OCI-LY7 (cell line): ENCODE data around the gene RAD51B. TPM values are rescaled to one million over a fixed set of nuclear protein-coding genes. Genes with fewer than 3 reads are reported as not detected.
A peak's percentile ranks its signal among the peaks of the same experiment; 100 is the strongest.

Experiments
- BruUV-seq: library from RNA; stranded (reverse); fragments of 400-500 nt; replicated peaks from 2 replicates; lab custom pipeline; 2021; lab: Mats Ljungman, UMichigan
- CTCF ChIA-PET: fragments of 300-600 bp; sonication (Branson Sonifier 250); formaldehyde crosslinking; loops from one replicate; lab custom pipeline; 2022; ENCODE audit warnings: antibody characterized with exemption; ENCODE audit not compliant: unreplicated experiment; lab: Charles Lee
- POLR2A ChIA-PET: fragments of 300-600 bp; sonication (Branson Sonifier 250); formaldehyde crosslinking; loops from one replicate; lab custom pipeline; 2022; ENCODE audit warnings: antibody characterized with exemption; lab: Charles Lee
- DNase-seq: peaks from one replicate; pipeline ENCODE4 v3.0.0-alpha.2; 2015; ENCODE audit warnings: low spot score
- H2AFZ ChIP-seq: fragments of 200-600 bp; sonication (generic), shearing (Covaris generic); 2 replicates; pipeline ENCODE4 v1.6.1; 2014; ENCODE audit warnings: mild to moderate bottlenecking, antibody characterized with exemption, low read length, moderate library complexity
- H3K27ac ChIP-seq: fragments of 200-600 bp; sonication (generic); 2 replicates; pipeline ENCODE4 v1.5.1; 2014; ENCODE audit warnings: mixed run types, low read depth, mild to moderate bottlenecking, moderate library complexity, low read length, inconsistent platforms; ENCODE audit not compliant: poor library complexity, severe bottlenecking
- H3K36me3 ChIP-seq: fragments of 200-600 bp; sonication (generic); 2 replicates; pipeline ENCODE4 v1.6.1; 2014; ENCODE audit warnings: mild to moderate bottlenecking, antibody characterized with exemption, low read length, moderate library complexity, mixed read lengths; ENCODE audit not compliant: insufficient read depth
- H3K4me1 ChIP-seq: fragments of 200-600 bp; sonication (generic); 2 replicates; pipeline ENCODE4 v1.5.1; 2014; ENCODE audit warnings: mild to moderate bottlenecking, low read length; ENCODE audit not compliant: insufficient read depth, poor library complexity, severe bottlenecking
- H3K4me2 ChIP-seq: fragments of 200-600 bp; sonication (generic); 2 replicates; pipeline ENCODE4 v1.6.1; 2014; ENCODE audit warnings: mild to moderate bottlenecking, low read length
- H3K4me3 ChIP-seq: fragments of 200-600 bp; sonication (generic); 2 replicates; pipeline ENCODE4 v1.5.1; 2014; ENCODE audit warnings: mild to moderate bottlenecking, low read depth, low read length; ENCODE audit not compliant: poor library complexity, severe bottlenecking
- H3K79me2 ChIP-seq: fragments of 200-600 bp; sonication (generic); 2 replicates; pipeline ENCODE4 v1.6.1; 2016; ENCODE audit warnings: low read depth, mild to moderate bottlenecking, low read length, moderate library complexity, mixed read lengths; ENCODE audit not compliant: insufficient read depth
- H3K9me2 ChIP-seq: fragments of 200-600 bp; sonication (generic); 2 replicates; pipeline ENCODE4 v1.6.1; 2016; ENCODE audit warnings: mild to moderate bottlenecking, low read length, mixed read lengths; ENCODE audit not compliant: insufficient read depth
- H3K9me3 ChIP-seq: fragments of 200-600 bp; sonication (generic); 2 replicates; pipeline ENCODE4 v1.6.1; 2014; ENCODE audit warnings: mild to moderate bottlenecking, mixed run types, low read length, mixed read lengths
- H4K20me1 ChIP-seq: fragments of 200-600 bp; sonication (generic); 2 replicates; pipeline ENCODE4 v1.6.1; 2014; ENCODE audit warnings: mild to moderate bottlenecking, antibody characterized with exemption, low read length, moderate library complexity, mixed read lengths; ENCODE audit not compliant: insufficient read depth
- CTCF ChIP-seq: fragments of 200-600 bp; sonication (generic); conservative IDR thresholded peaks from 2 replicates; pipeline ENCODE4 v1.5.1; 2014; ENCODE audit warnings: mild to moderate bottlenecking, antibody characterized with exemption, low read length, moderate library complexity, mixed read lengths
- EZH2phosphoT487 ChIP-seq: fragments of 200-600 bp; sonication (generic); IDR thresholded peaks from 2 replicates; pipeline ENCODE4 v1.6.1; 2018; ENCODE audit warnings: low read depth, borderline replicate concordance, mild to moderate bottlenecking, mixed run types, antibody characterized with exemption, low read length, moderate library complexity, mixed read lengths
- intact Hi-C: fragments of 100-400 bp; cut with micrococcal nuclease; formaldehyde crosslinking; loops from one replicate; pipeline ENCODE4 v1.10.0; 2022; ENCODE audit not compliant: unreplicated experiment
- total RNA-seq, 2 experiments: library from RNA; depleted of rRNA in 1 of 2; stranded (reverse); fragments of >200 nt in 1 of 2; shearing (Covaris generic) in 1 of 2; gene quantifications; 2 replicates each; pipeline ENCODE4 v1.2.3, GENCODE V29; 2014 to 2022

RAD51B gene
- total RNA-seq, 2 experiments from 2014 or later: 41.4 to 89.9 TPM

DNA sequence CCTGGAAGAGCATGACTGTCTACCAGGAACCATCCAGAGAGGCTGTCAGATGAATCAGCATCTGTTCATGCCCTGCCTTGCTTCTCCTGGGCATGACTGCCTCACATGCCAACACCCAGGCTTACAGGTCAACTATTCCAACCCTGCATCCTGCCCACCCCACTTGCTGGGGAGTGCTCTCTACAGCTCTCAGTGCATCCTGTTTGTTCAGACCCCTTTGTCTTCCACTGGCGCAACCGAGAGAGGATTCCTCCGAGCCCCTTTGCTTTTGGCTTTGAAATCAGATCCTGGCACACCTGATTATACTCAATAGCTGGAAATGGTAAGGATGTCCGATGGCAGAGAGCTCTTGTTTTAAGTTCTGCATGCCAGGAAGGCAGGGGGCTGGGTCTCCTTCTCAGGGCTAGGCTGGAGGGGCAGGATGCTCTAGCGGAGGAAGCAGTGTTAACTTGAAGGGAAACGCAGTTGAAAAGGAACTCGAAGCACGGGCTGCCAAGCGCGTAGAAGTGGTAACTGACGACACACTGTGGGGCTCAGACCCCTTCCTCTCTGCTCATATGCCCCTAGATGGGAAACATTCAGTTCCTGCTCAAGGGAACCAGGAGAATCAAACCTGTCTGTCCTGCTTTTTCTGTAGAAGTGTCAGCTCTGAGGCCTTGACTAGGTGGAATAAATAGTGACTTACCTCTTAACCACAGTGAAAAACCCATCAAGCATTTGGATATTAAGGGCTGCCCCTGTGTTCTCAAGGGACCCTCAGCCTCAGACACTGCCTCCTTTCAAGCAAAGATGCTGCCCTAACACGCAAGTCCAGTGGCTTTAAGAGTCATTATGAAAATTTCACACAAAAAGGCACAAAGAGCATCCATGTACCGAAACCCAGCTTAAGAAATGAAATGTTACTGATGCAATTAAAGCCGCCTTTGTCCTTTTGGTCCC lies 675.8 kb downstream of the RAD51B start:
- Histone ChIP-seq H3K4me3 (no peak overlapping the region), H4K20me1 (no peaks in the 10 kb centered on the region), H3K9me2 (no peaks in the 10 kb centered on the region), H3K4me1 (peaks cover 49% of the 10 kb centered on the region), H3K36me3 (no peaks in the 10 kb centered on the region), H3K27ac (no peak overlapping the region), H3K9me3 (no peaks in the 10 kb centered on the region), H3K79me2 (no peaks in the 10 kb centered on the region), H2AFZ (no peak overlapping the region), H3K4me2 (peak overlapping the region; percentile 45)
- no TSS peak for BruUV-seq
- intact Hi-C loops: no loop called here
- POLR2A ChIA-PET: interaction anchor here (0.8 kb wide), 1 partner anchor 19 kb away, joined by 4 read pairs; no protein-coding TSS in a partner anchor
- peak; percentile 67 for DNase-seq
- TF ChIP-seq EZH2phosphoT487: no peak
- TF ChIP-seq CTCF: no peak
- CTCF ChIA-PET: no interaction called here

- no peak for TF ChIP-seq EZH2phosphoT487
- TF ChIP-seq CTCF: no peak
- ChIA-PET CTCF (no interaction called here), POLR2A (interaction anchor here (1.1 kb wide), 1 partner anchor 31 kb away, joined by 4 read pairs; no protein-coding TSS in a partner anchor)
- H3K4me1 ChIP-seq: peaks cover 65% of the 10 kb centered on the region
- H3K4me2 ChIP-seq: no peak overlapping the region
- no peak for DNase-seq
- intact Hi-C loops: no loop called here
- H3K36me3 ChIP-seq: no peaks in the 10 kb centered on the region
- no peak overlapping the region for H2AFZ ChIP-seq
- no peaks in the 10 kb centered on the region for H3K9me2 ChIP-seq
- H3K27ac ChIP-seq: no peak overlapping the region
- no peak overlapping the region for H3K4me3 ChIP-seq
- no peaks in the 10 kb centered on the region for H4K20me1 ChIP-seq
- BruUV-seq: no TSS peak
- no peaks in the 10 kb centered on the region for H3K9me3 ChIP-seq
- H3K79me2 ChIP-seq: no peaks in the 10 kb centered on the region
These were observed 677.4 kb downstream of the RAD51B start for GRCh38 chr14:68497011-68497410.

DNA sequence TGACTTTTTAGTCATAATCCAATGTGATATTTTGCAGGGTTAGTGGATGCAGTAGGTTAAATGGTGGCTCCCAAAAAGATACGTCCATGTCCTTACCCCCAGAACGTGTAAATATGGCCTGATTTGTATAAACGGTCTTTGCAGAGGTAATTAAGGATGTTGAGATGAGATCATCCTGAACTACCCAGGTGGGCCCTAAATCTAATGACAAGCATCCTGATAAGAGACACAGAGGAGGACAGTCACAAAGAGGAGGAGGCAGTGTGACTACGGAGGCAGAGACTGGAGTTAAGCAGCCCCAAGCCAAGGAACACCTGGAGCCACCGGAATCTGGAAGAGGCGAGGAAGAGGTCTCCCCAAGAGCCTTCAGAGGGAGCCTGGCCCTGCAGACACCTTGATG lies 679.9 kb downstream of the RAD51B start:
- no peak for TF ChIP-seq EZH2phosphoT487
- TF ChIP-seq CTCF: no peak
- ChIA-PET POLR2A (no interaction called here), CTCF (no interaction called here)
- Histone ChIP-seq H3K4me3 (no peak overlapping the region), H3K4me1 (peaks cover 77% of the 10 kb centered on the region), H4K20me1 (no peaks in the 10 kb centered on the region), H3K79me2 (no peaks in the 10 kb centered on the region), H3K9me3 (no peaks in the 10 kb centered on the region), H3K27ac (peak overlapping the region; percentile 40), H3K4me2 (peak overlapping the region; percentile 54), H3K9me2 (no peaks in the 10 kb centered on the region), H2AFZ (peak overlapping the region; percentile 38; the same call in 1 of the 2 replicates), H3K36me3 (no peaks in the 10 kb centered on the region)
- intact Hi-C loops: no loop called here
- BruUV-seq: no TSS peak
- DNase-seq: peak; percentile 65
